ENCODE data around the gene SWT1.
A peak's percentile ranks its signal among the peaks of the same experiment; 100 is the strongest.

The SWT1 gene, protein sequence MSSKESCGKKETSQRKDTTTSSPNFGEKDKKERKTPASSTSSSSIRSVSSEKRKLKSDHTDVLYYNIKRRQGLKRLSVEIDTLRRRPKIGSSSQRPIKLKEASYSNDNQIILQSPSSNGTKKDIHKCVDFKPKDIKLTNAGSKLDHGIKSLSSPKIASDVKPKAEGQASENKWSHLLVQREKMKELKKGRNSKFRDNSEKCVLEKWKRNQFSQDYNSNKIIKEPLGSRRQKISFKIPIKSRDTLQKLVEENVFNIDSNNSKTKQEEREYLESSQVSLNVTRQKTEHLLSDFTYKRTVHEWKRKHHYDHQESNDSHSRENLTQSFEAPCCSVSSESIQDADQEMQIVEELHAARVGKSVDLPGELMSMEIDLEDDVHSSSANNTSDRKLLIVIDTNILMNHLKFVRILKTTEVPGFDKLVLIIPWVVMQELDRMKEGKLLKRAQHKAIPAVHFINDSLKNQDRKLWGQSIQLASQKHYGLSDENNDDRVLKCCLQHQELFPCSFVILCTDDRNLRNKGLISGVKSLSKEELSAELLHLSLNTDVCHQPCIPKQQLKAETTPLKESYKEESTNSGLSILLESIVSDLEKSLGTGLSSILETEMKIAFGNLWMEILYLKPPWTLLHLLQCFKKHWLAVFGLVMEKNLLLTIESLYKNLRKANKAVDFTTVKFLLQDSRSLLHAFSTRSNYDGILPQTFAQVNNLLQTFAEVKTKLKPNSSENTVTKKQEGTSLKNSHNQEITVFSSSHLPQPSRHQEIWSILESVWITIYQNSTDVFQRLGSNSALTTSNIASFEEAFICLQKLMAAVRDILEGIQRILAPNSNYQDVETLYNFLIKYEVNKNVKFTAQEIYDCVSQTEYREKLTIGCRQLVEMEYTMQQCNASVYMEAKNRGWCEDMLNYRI

DNA sequence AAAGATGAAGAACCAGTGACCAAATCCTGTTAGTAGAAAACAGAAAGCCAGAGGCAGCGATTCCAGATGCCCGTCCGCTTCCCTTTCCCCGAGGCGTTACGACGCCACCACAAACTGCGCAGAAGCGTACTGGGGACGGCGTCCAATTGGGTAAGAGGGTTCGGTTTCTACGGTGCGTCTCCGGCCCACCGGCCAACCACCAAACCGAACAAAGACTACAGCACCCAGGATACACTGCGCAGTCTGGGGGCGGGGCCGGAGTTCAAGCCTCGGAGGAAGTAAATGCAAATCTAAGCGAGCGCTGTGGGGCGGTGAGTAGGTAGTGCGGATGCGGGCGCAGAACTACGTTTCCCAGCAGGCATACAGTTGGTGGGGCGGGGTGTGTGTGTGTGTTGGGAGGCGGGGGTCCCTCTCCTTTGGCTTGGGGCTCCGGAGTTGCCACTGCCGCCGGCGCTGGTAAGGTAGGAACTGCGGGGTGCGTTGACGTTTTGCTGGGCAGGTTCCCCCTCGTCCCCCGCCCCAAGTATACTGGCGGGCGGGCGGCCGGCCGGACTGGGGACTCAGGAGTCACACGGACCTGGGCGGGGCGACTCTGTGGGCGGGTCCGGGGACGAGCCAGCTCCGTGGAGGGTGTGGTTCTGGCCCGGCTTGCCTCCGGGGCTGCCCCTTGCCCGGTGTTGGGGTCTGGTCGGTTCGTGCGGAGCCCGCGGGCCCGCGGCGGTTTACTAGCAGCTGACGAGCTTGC is at the start of gene SWT1, which contains the start of gene TRMT1L:
SWT1 (plus strand) TSS at position 314 of the 745 bp plus-strand sequence. CDS start 3,675 bp downstream, outside the sequence.
TRMT1L (minus strand) TSS at position 100 of the 745 bp plus-strand sequence. CDS start 241 bp downstream, outside the sequence.
- DNase-seq (ENCODE audit: low spot score), result peak; percentile 95

DNA sequence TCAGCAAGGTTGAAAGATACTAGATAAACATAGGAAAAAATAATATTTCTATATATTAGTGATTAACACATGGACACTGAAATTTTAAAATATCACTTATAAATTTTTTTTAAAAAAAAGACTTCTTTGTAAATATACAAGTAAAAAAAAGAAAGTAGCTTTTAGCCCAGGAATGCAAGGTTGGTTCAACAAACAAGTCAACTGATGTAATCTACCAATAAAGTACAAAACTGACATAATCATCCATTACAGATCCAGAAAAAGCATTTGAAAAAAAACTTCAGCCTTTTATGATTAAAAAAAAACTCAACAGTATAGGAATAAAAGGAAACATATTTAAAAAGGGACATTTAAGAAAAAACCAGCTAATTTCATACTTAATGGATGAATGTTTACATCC is 48.6 kb upstream of the SWT1 start:
- DNase-seq (ENCODE audit: low spot score), result no peak

DNA sequence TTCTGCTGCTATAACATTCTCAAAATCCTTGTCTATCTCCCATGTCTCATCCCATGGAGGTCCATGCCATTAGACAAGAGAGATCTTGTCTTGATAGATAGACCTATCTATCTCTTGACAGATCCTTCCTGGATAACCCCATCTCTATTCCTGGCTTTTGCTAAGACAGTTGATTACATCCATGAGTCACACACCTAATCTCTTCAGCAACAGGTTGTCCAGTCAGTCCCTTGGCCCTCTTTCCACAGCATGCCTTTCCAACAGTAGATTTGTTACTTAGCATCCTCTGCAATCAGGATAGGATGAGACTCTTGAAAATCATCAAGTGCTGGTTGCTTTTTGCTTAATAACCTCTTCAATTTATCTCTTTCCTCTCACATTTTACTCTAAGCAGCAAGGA is 46.8 kb upstream of the SWT1 start:
- no peak for DNase-seq (ENCODE audit: low spot score)

DNA sequence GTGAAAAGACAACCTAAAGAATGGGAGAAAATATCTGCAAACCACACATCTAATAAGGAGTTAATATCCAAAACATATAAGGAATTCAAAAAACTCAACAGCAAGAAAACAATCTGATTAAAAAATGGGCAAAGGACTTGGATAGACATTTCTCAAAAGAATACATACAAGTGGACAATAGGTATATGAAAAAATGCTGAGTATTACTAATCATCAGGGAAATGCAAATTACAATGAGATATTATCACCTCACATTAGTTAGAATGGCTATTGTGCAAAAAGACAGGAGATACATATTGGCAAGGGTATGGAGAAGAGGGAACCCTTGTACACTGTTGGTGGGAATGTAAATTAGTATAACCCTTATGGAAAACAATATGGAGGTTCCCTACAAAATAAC is 45.1 kb upstream of the SWT1 start:
- no peak for DNase-seq (ENCODE audit: low spot score)

DNA sequence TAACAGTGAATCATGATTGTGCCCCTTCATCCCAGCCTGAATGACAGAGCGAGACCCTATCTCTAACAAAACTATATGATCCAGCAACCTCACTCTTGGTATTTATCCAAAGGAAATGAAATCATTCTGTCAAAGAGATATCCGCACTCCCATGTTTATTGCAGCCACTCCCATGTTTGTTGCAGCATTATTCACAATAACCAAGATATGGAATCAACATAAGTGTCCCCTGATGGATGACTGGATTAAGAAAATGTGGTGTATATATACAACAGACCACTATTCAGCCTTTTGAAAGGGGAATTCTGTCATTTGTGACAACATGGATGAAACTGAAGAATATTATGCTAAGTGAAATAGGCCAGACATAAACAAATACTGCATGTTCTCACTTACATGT is 44.6 kb upstream of the SWT1 start:
- DNase-seq (ENCODE audit: low spot score), result no peak

DNA sequence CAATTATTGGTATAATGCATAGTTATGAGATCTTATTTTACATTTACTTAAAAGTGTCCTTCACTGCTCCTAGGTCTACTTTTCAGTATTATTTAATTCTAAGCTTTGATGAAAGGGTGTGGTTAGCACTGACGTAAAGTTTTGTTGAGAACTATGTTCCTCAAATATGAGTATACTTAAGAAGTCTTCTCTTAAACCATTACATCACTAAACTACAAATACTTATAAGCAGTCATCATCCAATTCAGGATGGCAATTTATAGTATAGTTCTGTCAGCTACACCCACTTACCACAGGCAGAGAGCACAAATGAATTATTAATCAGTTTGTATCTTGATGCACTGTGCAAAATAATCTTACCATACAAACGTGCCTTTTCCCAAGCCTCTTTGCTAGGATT is 27.3 kb upstream of the SWT1 start:
- DNase-seq (ENCODE audit: low spot score), result no peak

DNA sequence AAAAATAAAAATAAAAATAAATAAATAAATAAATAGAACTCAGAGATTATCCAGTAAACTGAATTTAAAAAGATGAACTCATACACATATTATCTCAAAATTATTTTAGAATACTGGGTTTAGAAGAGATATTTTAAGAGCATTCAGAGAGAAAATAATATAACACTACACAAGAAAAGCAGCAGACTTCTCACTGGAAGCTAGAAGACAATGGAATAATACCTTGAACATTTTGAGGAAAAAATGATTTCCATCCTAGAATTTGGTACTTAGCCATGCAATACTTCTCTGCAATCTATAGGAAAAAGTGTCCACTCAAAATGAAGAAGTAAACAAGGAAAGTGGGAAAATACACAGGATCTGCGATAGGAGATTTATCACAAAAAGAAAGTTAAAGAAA is 24.4 kb upstream of the SWT1 start:
- no peak for DNase-seq (ENCODE audit: low spot score)

DNA sequence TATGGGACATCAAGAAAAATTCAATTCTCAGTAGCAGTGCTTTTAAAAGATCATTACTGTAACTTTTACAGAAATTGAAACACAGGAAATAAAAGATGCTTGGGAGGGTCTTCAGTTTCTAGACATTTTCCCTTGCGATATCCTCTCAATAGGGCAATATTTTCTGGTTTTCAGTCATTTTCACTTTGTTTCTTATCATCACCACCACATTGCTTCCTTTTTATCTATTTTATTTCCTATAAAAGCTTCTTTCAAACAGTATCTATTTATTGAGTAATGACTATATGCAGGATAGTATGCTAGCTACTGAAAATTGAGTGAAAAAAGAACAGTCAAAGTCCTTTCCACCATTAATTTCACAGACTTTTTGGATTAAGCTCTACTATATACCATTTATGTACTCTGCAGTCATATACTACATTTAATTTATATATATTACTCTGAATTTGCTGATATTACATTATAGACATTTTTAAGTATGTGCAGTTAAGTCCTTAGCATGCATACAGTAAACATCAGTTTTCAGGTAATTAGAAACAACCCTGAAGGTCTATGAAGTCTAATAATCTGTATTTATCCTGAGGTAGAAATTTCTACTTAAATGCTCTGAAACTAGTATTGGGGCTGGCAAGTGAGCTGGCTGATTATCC is 18.9 kb upstream of the SWT1 start:
- no peak for DNase-seq (ENCODE audit: low spot score)

DNA sequence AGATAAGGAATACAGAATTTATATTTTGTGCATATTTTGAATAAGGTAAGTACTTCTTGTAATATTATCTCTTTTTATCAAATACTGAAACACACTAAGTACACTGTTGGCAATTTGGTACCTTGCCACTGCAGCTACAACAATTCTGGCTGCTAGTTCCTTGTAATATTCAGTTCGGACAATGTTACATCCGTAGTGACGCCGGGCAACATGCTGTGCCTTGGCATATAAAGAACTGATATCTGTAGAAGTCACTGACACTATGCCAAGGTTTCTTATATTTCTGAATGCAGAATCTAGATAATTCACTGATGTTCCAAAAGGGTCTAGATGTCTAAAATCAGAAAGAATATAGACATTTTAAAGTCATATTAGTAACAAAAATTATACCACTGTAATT is 17.7 kb upstream of the SWT1 start:
- no peak for DNase-seq (ENCODE audit: low spot score)

DNA sequence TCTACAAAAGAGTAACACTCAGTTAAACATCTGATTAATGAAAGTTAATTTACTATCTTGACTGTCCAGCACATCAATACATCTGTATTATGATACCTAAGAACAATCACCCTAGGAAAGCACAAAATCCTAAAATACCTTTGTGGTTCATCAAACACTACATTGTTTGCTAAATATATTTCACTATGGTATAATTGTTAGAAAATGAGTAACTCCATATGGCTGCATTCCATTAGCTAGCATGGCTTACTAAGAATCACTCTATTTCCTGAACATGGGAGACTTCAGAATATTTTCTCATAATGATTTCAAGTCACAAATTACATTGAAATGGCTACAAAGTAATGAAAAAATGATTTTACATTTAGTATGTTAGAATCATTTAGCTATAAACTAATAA is 12.7 kb upstream of the SWT1 start:
- peak; percentile 19 for DNase-seq (ENCODE audit: low spot score)

DNA sequence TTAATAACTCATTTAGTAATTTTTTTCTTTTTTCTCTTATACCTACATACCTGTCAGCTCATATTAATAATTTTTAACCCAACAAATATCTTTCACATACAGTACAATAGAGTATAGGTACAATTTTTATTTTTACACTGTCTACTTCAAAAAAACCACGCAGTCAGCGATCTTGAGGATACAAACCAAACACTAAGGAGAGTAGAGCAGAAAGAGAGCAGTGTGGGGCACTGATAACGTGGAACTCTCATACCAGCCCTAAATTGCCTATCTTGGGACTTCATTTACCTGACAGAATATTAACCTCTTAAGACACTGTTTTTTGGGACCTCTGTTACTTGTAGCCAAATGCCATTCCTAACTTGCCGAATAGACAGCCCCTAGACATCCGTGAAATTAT is 5.8 kb upstream of the SWT1 start:
- DNase-seq (ENCODE audit: low spot score), result no peak

DNA sequence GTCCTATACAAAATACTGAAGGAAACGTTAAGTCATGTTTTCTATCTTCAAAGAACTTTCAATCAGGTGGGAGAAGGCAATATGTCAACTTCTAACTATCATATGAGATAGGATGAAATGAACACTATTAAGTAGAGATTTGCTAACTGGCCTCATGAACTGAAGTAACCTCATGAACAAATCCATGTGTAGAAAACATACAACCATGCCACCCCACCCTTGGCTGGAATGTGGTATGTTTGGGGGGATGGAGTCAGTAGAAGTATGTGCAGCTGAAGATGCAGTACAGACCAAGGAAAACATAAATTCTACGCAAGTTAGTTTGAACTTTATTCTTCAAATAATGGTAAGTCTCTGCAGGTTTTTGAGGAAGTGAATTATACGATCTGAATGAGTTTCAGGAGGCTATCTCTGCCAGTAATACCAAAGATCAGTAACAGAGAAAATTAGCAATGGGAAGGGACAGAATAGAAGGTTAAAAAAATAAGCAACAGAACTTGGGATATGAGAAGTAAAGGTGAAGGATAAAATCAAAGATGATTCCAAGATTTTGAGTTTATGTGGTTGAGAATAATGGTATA is 4.7 kb upstream of the SWT1 start:
- DNase-seq (ENCODE audit: low spot score), result no peak

DNA sequence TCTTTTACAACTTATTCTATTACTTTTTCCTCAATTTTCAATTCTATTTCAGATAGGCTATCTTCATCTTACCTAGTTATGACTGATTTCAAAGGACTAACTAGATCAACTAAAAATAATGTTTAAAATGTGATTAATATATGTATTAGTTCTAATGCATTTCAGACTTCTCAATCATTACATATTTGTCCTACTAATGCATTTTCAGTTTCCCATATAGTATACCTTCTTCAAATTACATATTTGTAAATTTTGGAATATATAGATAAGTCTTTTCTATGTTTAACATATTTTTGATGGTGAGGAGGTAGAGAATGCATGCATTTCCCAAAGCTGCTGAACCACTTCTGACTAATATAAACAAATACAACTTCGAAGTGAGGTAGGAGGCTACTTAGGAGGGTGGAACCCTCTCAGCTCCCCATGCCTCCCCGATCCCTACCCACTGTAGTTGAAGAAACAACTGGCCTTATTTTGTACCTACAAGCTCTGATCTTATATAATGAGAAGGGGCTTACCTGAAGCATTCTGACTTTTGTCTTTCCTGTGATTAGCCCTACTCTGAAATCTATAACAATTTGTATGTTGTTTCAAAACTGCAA is 2.0 kb upstream of the SWT1 start:
- DNase-seq (ENCODE audit: low spot score), result no peak

DNA sequence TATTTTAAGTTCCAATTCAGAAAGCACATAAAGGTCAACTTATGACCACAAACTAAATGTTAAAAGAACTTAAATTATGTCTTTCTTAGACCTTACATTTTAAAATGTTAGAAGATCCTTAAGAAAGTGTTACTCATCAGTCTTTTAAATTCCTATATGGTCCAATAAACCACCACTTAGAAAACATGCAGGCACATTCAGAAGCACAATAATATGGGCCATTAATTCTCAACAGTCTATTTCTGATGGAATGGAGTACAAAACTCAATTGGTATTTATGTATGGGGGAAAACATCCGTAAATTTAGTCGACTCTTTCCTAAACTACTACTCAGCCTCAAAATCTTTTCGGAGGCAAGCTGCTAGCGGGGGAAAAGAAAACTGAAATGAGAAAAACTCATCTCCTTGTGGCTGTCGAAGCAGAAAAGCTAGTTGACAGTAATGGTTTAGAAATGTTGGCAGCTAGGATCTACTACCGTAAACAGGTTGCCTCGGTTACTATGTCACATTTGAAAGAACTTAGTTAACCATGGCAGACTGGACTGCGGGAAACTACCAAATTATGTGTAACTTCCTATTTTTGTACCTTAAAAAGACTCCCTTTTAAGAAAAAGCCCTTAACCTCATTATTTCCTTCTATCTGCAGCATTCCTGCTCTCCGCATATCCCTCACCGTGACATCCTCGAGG is 1.2 kb upstream of the SWT1 start:
- no peak for DNase-seq (ENCODE audit: low spot score)

DNA sequence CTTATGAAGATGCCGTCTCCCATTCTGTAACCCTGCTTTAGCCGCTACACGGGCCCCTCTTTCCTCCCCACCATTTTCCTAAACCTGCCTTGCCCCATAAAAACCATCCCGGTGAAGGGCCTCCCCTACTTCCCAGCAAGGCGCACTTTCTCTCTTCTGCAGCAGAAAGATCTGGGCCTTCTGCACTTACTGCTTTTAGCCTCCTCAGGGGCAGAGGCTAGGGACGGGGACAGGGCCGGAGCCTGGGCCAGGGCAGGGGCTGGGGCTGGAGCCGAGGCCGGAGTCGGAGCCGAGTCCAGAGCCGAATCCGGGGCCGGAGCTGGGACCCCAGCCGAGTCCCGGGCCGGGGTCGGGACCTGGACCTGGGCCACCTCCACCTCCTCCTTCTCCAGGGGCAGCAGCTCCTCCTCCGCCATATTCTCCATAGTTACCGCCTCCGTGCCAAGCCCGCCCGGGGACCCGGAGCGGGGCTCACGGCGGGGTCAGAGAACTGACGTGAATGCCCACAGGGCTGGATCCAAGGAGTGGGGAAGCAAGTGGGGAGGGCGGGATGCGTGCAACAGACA is 596 bp upstream of the SWT1 start:
- no peak for DNase-seq (ENCODE audit: low spot score)

DNA sequence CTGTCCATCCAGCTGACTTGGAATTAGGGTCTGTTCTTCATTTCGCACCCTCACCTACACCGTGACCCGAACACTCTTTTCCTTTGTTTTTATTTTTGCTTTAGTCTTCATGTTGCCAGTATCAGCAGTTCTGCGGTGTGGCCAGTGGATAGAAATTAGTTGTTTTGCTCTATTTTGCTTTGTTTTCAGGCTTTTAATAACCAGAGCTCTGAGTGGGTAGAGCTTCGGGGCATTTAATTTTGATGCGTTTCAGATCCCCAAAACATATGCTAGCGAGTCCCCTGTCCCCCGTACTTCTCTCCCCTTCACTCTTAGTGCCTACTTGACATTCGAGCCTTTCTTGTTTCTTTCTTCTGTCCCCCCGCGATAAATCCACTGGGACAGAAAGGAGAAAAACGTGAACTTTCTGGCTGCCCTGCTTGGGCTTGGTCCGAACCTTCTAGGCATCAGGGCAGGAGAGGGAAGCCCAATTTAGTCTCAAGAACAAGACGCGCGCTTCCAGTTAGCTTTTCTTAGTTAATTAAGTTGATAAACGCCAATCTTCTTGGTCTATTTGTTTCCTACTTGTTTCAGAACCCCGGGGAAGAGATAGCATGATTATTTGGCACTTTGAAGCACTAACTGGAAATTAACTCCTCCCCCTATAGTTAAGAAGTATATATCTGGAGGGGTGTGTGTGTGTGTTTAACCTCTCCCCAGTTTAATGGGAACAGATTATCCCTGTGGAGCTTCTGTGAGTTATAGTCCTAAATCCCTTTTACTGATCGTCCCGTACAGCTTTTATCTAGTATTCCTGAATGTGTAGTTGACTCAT is 839 bp downstream of the SWT1 start:
- no peak for DNase-seq (ENCODE audit: low spot score)

DNA sequence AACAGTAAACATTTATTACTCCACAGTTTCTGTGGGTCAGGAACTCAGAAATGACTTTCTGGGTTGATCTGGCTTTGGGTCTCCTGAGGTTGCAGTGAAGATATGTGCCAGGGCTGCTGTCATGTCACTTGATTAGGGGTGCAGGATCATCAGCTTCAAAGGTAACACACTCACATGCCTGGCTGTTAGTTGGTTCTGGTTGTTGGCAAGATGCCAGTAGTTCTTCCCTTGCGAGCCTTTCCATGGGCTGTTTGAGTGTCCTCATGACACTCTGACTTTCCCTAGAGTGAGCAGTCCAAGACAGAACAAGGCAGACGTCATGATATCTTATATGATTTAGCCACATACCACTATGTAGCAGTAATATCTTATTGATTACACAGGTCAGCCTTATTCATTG is 1.8 kb downstream of the SWT1 start:
- DNase-seq (ENCODE audit: low spot score), result no peak

DNA sequence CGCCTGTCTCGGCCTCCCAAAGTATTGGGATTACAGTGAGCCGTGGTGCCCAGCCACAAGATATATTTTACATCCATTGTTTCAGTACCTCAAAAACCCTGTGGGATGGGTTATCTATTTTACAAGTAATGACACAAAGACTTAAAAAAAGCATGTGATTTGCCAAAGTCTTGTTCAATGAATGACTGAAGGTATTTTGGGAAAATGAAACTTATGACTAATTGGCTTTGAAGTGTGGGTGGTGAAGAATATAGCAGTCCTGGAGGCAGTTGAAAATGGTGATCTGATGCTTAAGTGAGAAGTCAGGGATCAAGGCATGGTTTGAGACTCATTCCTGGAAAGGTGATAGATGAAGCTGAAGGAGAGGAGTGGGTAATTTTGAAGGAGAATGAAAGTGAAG is 3.0 kb downstream of the SWT1 start:
- DNase-seq (ENCODE audit: low spot score), result no peak

DNA sequence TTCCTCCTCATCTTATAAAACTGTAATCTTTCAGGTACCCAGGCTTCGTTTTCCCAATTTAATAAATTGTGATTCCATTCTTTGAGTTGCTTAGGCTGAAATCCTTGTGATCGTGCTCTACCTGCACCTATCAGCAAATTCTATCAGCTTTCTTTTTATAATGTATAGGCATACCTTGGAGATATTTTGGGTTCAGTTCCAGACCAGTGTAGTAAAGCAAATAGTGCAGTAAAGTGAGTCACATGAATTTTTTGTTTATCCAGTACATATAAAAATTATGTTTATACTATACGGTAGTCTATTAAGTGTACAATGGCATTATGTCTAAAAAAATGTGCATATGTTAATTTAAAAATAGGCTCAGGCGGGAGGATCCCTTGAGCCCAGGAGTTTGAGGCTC is 5.5 kb downstream of the SWT1 start:
- no peak for DNase-seq (ENCODE audit: low spot score)

Measured in COLO829 (cell line).